Fibroblast of lung (primary cell): ENCODE results near the gene CORIN.

Experiments
- CTCF ChIP-seq, 2 donors: IDR thresholded peaks in 1 of 2; conservative IDR thresholded peaks in 1 of 2; 1 replicate in 1 of 2; 2 replicates in 1 of 2; pipeline ENCODE4 v1.5.1; 2011 to 2012; ENCODE audit warnings: low read length in 2 of 2, control low read depth in 1 of 2, inconsistent platforms in 1 of 2, low read depth in 1 of 2, mild to moderate bottlenecking in 1 of 2
- EZH2 ChIP-seq: IDR thresholded peaks from 2 replicates; pipeline ENCODE4 v1.5.1; 2012; ENCODE audit warnings: low read length, control low read depth, mild to moderate bottlenecking; ENCODE audit errors: missing control alignments

- no peak for TF ChIP-seq CTCF (conservative IDR thresholded peaks at IDR 0.05 in 1 of 2, IDR thresholded peaks at IDR 0.05 in 1 of 2; ENCODE audit: low read depth in 1 of 2, low read length in 2 of 2)
- no peak for TF ChIP-seq EZH2
Observed at GRCh38 chr4:47729131-47729680, 108.7 kb downstream of the CORIN start.
